ENCODE measurements around the gene ASTN1.

- no peak for TF ChIP-seq CTCF (conservative IDR thresholded peaks at IDR 0.05; ENCODE audit: low read depth, low read length)
- no peak for TF ChIP-seq EZH2 (IDR thresholded peaks at IDR 0.05; ENCODE audit: low read length, unreplicated experiment)
Measured at GRCh38 chr1:176950736-176951324, 213.7 kb downstream of the ASTN1 start.
